WTC11 (cell line): ENCODE data around the gene CHADL. TPM values are rescaled to one million over a fixed set of nuclear protein-coding genes. Genes with fewer than 3 reads are reported as not detected.

Experiments
- ATAC-seq: fragments of 200-7000 bp; cut with Tn5 transposase; 2 replicates; pipeline ENCODE4 v1.10.0; 2021; ENCODE audit warnings: mild to moderate bottlenecking, moderate library complexity
- CTCF ChIA-PET: fragments of 300-600 bp; sonication (Branson Sonifier 250); formaldehyde crosslinking; loops from one replicate; lab custom pipeline; 2021; ENCODE audit warnings: antibody characterized with exemption; lab: Charles Lee
- POLR2A ChIA-PET: fragments of 350-600 bp; sonication (Branson Sonifier 250); formaldehyde crosslinking; loops from one replicate; lab custom pipeline; 2021; ENCODE audit warnings: antibody characterized with exemption; lab: Charles Lee
- DNase-seq: peaks from one replicate; pipeline ENCODE4 v3.0.0; 2021; ENCODE audit warnings: low spot score
- H3K27ac Mint-ChIP-seq: 2 replicates; pipeline ENCODE4 v1.8.0; 2021; ENCODE audit warnings: mixed read lengths
- H3K27me3 Mint-ChIP-seq: 2 replicates; pipeline ENCODE4 v1.8.0; 2021; ENCODE audit warnings: low read depth, mild to moderate bottlenecking, moderate library complexity, mixed read lengths
- H3K36me3 Mint-ChIP-seq: 2 replicates; pipeline ENCODE4 v1.8.0; 2021; ENCODE audit warnings: mixed read lengths
- H3K4me1 Mint-ChIP-seq: 2 replicates; pipeline ENCODE4 v1.8.0; 2022; ENCODE audit warnings: mixed read lengths
- H3K4me3 Mint-ChIP-seq: 2 replicates; pipeline ENCODE4 v1.8.0; 2021; ENCODE audit warnings: mild to moderate bottlenecking, moderate library complexity, mixed read lengths
- H3K9me3 Mint-ChIP-seq: 2 replicates; pipeline ENCODE4 v1.8.0; 2021; ENCODE audit warnings: mixed read lengths
- GTF2I ChIP-seq: fragments of 250-450 bp; sonication (Bioruptor Pico); conservative IDR thresholded peaks from 2 replicates; pipeline ENCODE4 v1.4.0; 2021; ENCODE audit warnings: mild to moderate bottlenecking
- HMGA2 ChIP-seq: fragments of 250-450 bp; sonication (Bioruptor Pico); IDR thresholded peaks from 2 replicates; pipeline ENCODE4 v1.4.0; 2021; ENCODE audit warnings: mild to moderate bottlenecking, moderate library complexity
- IRF2 ChIP-seq: sonication (generic); formaldehyde crosslinking; IDR thresholded peaks from 2 replicates; pipeline ENCODE4 v1.8.0; 2022; ENCODE audit warnings: low read depth, missing genetic modification reagents, borderline replicate concordance
- JUN ChIP-seq: sonication (generic); formaldehyde crosslinking; IDR thresholded peaks from 2 replicates; pipeline ENCODE4 v1.8.0; 2023; ENCODE audit warnings: mild to moderate bottlenecking, missing genetic modification reagents
- NFYB ChIP-seq: sonication (generic); formaldehyde crosslinking; conservative IDR thresholded peaks from 2 replicates; pipeline ENCODE4 v1.8.0; 2022; ENCODE audit warnings: low read depth, missing genetic modification reagents
- OVOL2 ChIP-seq: fragments of 250-450 bp; sonication (Bioruptor Pico); IDR thresholded peaks from 2 replicates; pipeline ENCODE4 v1.9.0; 2021; ENCODE audit warnings: mild to moderate bottlenecking, borderline replicate concordance
- RELA ChIP-seq: sonication (generic); formaldehyde crosslinking; IDR thresholded peaks from 2 replicates; pipeline ENCODE4 v1.8.1; 2022; ENCODE audit warnings: missing genetic modification reagents, mild to moderate bottlenecking, borderline replicate concordance
- RORB ChIP-seq: fragments of 250-450 bp; sonication (Bioruptor Pico); IDR thresholded peaks from 2 replicates; pipeline ENCODE4 v1.9.0; 2021; ENCODE audit warnings: mild to moderate bottlenecking
- TEAD1 ChIP-seq: sonication (generic); formaldehyde crosslinking; IDR thresholded peaks from 2 replicates; pipeline ENCODE4 v1.8.0; 2022; ENCODE audit warnings: mild to moderate bottlenecking, missing genetic modification reagents
- ZNF416 ChIP-seq: fragments of 250-450 bp; sonication (Bioruptor Pico); IDR thresholded peaks from 2 replicates; pipeline ENCODE4 v1.9.0; 2021; ENCODE audit warnings: mild to moderate bottlenecking, inconsistent platforms
- total RNA-seq: library from RNA; stranded (reverse); gene quantifications from 3 replicates; pipeline ENCODE4 v1.2.3, GENCODE V29; 2021
- TF ChIP-seq, protein P1 (sequence below): fragments of 250-450 bp; sonication (Bioruptor Pico); conservative IDR thresholded peaks from 2 replicates; pipeline ENCODE4 v1.9.0; 2021; ENCODE audit warnings: mild to moderate bottlenecking
- TF ChIP-seq, protein P2 (sequence below): fragments of 250-450 bp; sonication (Bioruptor Pico); IDR thresholded peaks from 2 replicates; pipeline ENCODE4 v1.9.0; 2021; ENCODE audit warnings: mild to moderate bottlenecking
- TF ChIP-seq, protein P3 (sequence below): fragments of 250-450 bp; sonication (Bioruptor Pico); IDR thresholded peaks from 2 replicates; pipeline ENCODE4 v1.9.0; 2021; ENCODE audit warnings: moderate library complexity, mild to moderate bottlenecking, inconsistent platforms, borderline replicate concordance
- TF ChIP-seq, protein P4 (sequence below): sonication (generic); formaldehyde crosslinking; IDR thresholded peaks from 2 replicates; pipeline ENCODE4 v1.8.1; 2023; ENCODE audit warnings: mild to moderate bottlenecking, missing genetic modification reagents, moderate library complexity
- TF ChIP-seq, protein P5 (sequence below): fragments of 250-450 bp; sonication (Bioruptor Pico); IDR thresholded peaks from 2 replicates; pipeline ENCODE4 v1.9.0; 2021; ENCODE audit warnings: mild to moderate bottlenecking
- TF ChIP-seq, protein P6 (sequence below): sonication (generic); formaldehyde crosslinking; conservative IDR thresholded peaks from 2 replicates; pipeline ENCODE4 v1.8.1; 2022; ENCODE audit warnings: mild to moderate bottlenecking, missing genetic modification reagents

The CHADL gene
- total RNA-seq, 1 experiment from 2014 or later = 1.2 TPM

DNA sequence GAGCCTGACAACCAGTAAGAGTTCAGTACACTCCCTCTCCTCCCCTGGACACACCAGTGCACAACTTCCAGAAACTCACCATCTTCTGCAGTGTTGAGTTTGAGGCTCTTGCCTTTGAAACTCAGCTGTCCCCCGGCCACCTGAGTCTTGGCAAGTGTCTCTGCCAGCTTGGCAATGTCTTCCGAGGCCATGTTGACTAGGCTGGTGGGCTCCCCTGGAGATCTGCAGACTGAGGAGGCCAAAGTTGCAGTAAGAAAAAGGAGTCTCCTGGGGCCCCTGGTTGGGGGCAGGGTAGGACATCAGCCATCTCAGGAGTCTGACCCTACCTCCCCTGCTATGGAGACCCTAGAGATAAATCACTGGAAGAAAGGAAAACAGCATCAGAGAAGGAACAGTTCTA is 40.1 kb upstream of the CHADL start (continued):
- TF ChIP-seq, protein P1, sequence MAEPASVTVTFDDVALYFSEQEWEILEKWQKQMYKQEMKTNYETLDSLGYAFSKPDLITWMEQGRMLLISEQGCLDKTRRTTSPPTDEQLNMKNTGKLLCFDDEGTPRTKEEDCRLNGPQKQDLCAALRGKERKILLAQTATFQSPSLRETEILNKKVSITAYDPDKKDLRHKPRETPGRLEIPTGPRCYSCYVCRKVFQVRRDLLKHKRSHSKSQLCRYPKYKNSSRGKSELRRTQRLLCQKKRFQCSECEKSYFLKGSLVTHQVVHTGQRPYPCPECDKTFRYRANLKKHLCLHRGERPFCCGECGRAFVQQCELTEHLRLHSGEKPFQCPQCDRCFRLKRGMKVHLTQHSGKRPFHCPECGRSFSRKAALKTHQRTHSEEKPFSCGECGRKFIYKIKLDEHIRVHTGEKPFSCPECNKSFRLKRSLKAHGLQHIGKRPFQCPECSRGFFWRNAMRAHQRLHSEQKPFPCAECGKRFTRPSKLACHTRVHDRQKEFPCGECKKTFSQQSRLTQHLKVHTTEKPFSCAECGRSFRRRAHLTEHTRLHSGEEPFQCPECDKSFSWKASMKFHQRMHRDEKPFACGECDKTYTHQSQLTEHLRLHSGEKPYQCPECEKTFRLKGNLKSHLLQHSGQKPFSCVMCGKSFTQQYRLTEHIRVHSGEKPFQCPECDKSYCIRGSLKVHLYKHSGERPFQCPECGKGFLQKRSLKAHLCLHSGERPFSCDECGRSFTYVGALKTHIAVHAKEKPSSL (CRISPR knock-in tag) = no peak
- TF ChIP-seq, protein P2, sequence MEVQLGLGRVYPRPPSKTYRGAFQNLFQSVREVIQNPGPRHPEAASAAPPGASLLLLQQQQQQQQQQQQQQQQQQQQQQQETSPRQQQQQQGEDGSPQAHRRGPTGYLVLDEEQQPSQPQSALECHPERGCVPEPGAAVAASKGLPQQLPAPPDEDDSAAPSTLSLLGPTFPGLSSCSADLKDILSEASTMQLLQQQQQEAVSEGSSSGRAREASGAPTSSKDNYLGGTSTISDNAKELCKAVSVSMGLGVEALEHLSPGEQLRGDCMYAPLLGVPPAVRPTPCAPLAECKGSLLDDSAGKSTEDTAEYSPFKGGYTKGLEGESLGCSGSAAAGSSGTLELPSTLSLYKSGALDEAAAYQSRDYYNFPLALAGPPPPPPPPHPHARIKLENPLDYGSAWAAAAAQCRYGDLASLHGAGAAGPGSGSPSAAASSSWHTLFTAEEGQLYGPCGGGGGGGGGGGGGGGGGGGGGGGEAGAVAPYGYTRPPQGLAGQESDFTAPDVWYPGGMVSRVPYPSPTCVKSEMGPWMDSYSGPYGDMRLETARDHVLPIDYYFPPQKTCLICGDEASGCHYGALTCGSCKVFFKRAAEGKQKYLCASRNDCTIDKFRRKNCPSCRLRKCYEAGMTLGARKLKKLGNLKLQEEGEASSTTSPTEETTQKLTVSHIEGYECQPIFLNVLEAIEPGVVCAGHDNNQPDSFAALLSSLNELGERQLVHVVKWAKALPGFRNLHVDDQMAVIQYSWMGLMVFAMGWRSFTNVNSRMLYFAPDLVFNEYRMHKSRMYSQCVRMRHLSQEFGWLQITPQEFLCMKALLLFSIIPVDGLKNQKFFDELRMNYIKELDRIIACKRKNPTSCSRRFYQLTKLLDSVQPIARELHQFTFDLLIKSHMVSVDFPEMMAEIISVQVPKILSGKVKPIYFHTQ (CRISPR knock-in tag) = no peak

DNA sequence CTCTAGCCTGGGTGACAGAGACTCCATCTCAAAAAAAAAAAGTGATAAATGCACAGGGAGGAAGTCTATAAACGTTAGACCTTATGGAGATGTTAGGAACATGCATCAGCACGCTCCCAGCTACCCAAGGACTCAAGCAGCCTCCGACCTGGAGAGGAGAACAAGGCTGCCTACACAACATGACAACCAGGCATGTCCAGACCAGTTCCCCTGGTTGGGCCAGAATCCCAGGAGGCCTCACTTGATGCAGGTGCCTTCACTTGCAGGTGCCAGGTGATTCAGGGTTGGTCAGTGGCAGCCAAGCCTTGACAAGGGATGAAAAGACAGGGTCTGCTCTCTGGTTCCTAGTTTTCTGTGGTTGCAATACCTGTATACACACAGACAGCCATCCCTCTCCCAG is 39.3 kb upstream of the CHADL start:
- TF ChIP-seq IRF2 (CRISPR knock-in tag) (no peak), HMGA2 (no peak), NFYB (CRISPR knock-in tag) (no peak), OVOL2 (CRISPR knock-in tag) (no peak)
- TF ChIP-seq, protein P3, sequence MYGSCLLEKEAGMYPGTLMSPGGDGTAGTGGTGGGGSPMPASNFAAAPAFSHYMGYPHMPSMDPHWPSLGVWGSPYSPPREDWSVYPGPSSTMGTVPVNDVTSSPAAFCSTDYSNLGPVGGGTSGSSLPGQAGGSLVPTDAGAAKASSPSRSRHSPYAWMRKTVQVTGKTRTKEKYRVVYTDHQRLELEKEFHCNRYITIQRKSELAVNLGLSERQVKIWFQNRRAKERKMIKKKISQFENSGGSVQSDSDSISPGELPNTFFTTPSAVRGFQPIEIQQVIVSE (CRISPR knock-in tag) = no peak
- DNase-seq = no peak
- CTCF ChIA-PET = no interaction called here
- peaks cover 12% of the 10 kb centered on the region; the same call in 1 of the 2 replicates for H3K4me1 Mint-ChIP-seq
- H3K4me3 Mint-ChIP-seq = no peak overlapping the region
- POLR2A ChIA-PET = no interaction called here
- peak overlapping the region; percentile 68; the same call in 1 of the 2 replicates for H3K27ac Mint-ChIP-seq
- no peak for ATAC-seq
- no peaks in the 10 kb centered on the region for H3K9me3 Mint-ChIP-seq
- H3K27me3 Mint-ChIP-seq = no peaks in the 10 kb centered on the region
- H3K36me3 Mint-ChIP-seq = peaks cover 72% of the 10 kb centered on the region

DNA sequence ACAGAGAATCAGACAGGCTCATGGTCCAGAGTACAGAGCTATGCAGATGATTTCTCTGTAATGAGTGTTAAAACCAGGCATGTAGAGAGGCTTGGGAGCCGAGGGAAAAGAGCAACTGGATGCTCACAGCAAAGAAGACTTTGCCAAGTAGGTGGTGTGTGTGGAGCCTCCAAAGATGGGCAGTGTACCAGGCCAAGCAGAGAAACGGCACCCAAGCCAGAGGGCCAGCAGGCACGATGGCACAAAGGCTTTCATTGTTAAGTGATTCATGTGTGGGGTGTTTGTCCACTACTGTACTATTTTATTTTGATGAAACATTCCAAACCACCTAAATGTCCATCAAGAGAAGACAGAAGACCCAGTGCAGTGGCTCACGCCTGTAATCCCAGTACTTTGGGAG is 34.1 kb upstream of the CHADL start:
- Mint-ChIP-seq H3K27me3 (no peaks in the 10 kb centered on the region), H3K4me3 (no peak overlapping the region), H3K9me3 (no peaks in the 10 kb centered on the region), H3K27ac (0 out of 2 replicates have a peak overlapping the region, but pooled peaks have one; percentile 20), H3K4me1 (no peaks in the 10 kb centered on the region), H3K36me3 (peaks cover 79% of the 10 kb centered on the region)
- TF ChIP-seq ZNF416 (CRISPR knock-in tag) = no peak
- TF ChIP-seq GTF2I (CRISPR knock-in tag) = no peak
- no peak for TF ChIP-seq JUN (CRISPR knock-in tag)
- TF ChIP-seq, protein P4, sequence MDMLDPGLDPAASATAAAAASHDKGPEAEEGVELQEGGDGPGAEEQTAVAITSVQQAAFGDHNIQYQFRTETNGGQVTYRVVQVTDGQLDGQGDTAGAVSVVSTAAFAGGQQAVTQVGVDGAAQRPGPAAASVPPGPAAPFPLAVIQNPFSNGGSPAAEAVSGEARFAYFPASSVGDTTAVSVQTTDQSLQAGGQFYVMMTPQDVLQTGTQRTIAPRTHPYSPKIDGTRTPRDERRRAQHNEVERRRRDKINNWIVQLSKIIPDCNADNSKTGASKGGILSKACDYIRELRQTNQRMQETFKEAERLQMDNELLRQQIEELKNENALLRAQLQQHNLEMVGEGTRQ = no peak
- TF ChIP-seq, protein P2 (CRISPR knock-in tag) = no peak
- TF ChIP-seq, protein P5, sequence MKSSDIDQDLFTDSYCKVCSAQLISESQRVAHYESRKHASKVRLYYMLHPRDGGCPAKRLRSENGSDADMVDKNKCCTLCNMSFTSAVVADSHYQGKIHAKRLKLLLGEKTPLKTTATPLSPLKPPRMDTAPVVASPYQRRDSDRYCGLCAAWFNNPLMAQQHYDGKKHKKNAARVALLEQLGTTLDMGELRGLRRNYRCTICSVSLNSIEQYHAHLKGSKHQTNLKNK = no peak
- no peak for TF ChIP-seq RORB
- no peak for TF ChIP-seq RELA (CRISPR knock-in tag)
- TF ChIP-seq, protein P6, sequence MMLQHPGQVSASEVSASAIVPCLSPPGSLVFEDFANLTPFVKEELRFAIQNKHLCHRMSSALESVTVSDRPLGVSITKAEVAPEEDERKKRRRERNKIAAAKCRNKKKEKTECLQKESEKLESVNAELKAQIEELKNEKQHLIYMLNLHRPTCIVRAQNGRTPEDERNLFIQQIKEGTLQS (CRISPR knock-in tag) = no peak
- TF ChIP-seq TEAD1 = no peak
- ATAC-seq = no peak
- CTCF ChIA-PET = interaction anchor here (1.4 kb wide), 1 partner anchor 26 kb away, joined by 3 read pairs; the partner anchor contains the start of gene ZC3H7B
- POLR2A ChIA-PET = no interaction called here
- DNase-seq = no peak
